Rectal smooth muscle tissue (tissue), 1 donor: ENCODE data around the gene ARL2BP.
"Not testable (repeated sequence)": the region's sequence is repeated elsewhere in the genome, so short reads cannot be mapped to it uniquely, and the experiment has no call there.

Experiments used
- H3K27ac ChIP-seq: one replicate; pipeline ENCODE4 v1.7.0; 2013; ENCODE audit warnings: low read depth, low read length, inconsistent platforms
- H3K27me3 ChIP-seq: one replicate; pipeline ENCODE4 v1.7.0; 2013; ENCODE audit warnings: low read length; ENCODE audit not compliant: control insufficient read depth, insufficient read depth
- H3K36me3 ChIP-seq: one replicate; pipeline ENCODE4 v1.7.0; 2013; ENCODE audit warnings: low read length; ENCODE audit not compliant: control insufficient read depth, insufficient read depth
- H3K4me1 ChIP-seq: one replicate; pipeline ENCODE4 v1.7.0; 2013; ENCODE audit warnings: low read length; ENCODE audit not compliant: control insufficient read depth, insufficient read depth
- H3K4me3 ChIP-seq: one replicate; pipeline ENCODE4 v1.7.0; 2013; ENCODE audit warnings: low read length
- H3K9ac ChIP-seq: one replicate; pipeline ENCODE4 v1.7.0; 2013; ENCODE audit warnings: low read length

ARL2BP gene

GRCh38 chr16:57270221-57271062 is 25.4 kb downstream of the ARL2BP start:
- no peak overlapping the region for H3K27ac ChIP-seq
- no peaks in the 10 kb centered on the region for H3K4me1 ChIP-seq
- H3K27me3 ChIP-seq: no peaks in the 10 kb centered on the region
- H3K9ac ChIP-seq: no peak overlapping the region
- H3K36me3 ChIP-seq: no peaks in the 10 kb centered on the region
- no peak overlapping the region for H3K4me3 ChIP-seq

GRCh38 chr16:57271063-57271345 is 25.9 kb downstream of the ARL2BP start:
- H3K4me3 ChIP-seq: no peak overlapping the region
- no peak overlapping the region for H3K9ac ChIP-seq
- no peaks in the 10 kb centered on the region for H3K4me1 ChIP-seq
- H3K27ac ChIP-seq: no peak overlapping the region
- H3K27me3 ChIP-seq: no peaks in the 10 kb centered on the region
- H3K36me3 ChIP-seq: no peaks in the 10 kb centered on the region

GRCh38 chr16:57271867-57272495 is 26.9 kb downstream of the ARL2BP start:
- Histone ChIP-seq H3K4me1 (no peaks in the 10 kb centered on the region), H3K36me3 (no peaks in the 10 kb centered on the region), H3K9ac (no peak overlapping the region), H3K27ac (no peak overlapping the region), H3K4me3 (no peak overlapping the region), H3K27me3 (no peaks in the 10 kb centered on the region)

GRCh38 chr16:57273359-57273758 is 28.3 kb downstream of the ARL2BP start:
- no peaks in the 10 kb centered on the region for H3K36me3 ChIP-seq
- no peaks in the 10 kb centered on the region for H3K4me1 ChIP-seq
- no peak overlapping the region for H3K9ac ChIP-seq
- H3K27ac ChIP-seq: no peak overlapping the region
- H3K27me3 ChIP-seq: no peaks in the 10 kb centered on the region
- no peak overlapping the region for H3K4me3 ChIP-seq

- Histone ChIP-seq H3K27me3 (no peaks in the 10 kb centered on the region), H3K9ac (no peak overlapping the region), H3K27ac (no peak overlapping the region), H3K4me3 (no peak overlapping the region), H3K4me1 (no peaks in the 10 kb centered on the region), H3K36me3 (no peaks in the 10 kb centered on the region)
These were observed 28.8 kb downstream of the ARL2BP start for GRCh38 chr16:57273826-57274225.

- not testable (repeated sequence) for H3K4me1 ChIP-seq, H3K27me3 ChIP-seq, H3K36me3 ChIP-seq, H3K4me3 ChIP-seq, H3K27ac ChIP-seq, H3K9ac ChIP-seq
These were observed 30.9 kb downstream of the ARL2BP start for GRCh38 chr16:57275946-57276345.

GRCh38 chr16:57276596-57276995 is 31.5 kb downstream of the ARL2BP start:
- H3K27ac ChIP-seq: no peak overlapping the region
- no peak overlapping the region for H3K9ac ChIP-seq
- no peaks in the 10 kb centered on the region for H3K36me3 ChIP-seq
- H3K4me1 ChIP-seq: no peaks in the 10 kb centered on the region
- no peak overlapping the region for H3K4me3 ChIP-seq
- H3K27me3 ChIP-seq: no peaks in the 10 kb centered on the region

- Histone ChIP-seq H3K27ac (no peak overlapping the region), H3K27me3 (no peaks in the 10 kb centered on the region), H3K9ac (no peak overlapping the region), H3K4me3 (no peak overlapping the region), H3K4me1 (no peaks in the 10 kb centered on the region), H3K36me3 (no peaks in the 10 kb centered on the region)
These were observed 32.5 kb downstream of the ARL2BP start for GRCh38 chr16:57277586-57277985.

GRCh38 chr16:57278494-57278893 is 33.4 kb downstream of the ARL2BP start:
- peaks cover under 1% of the 10 kb centered on the region for H3K27me3 ChIP-seq
- no peaks in the 10 kb centered on the region for H3K36me3 ChIP-seq
- no peak overlapping the region for H3K27ac ChIP-seq
- no peaks in the 10 kb centered on the region for H3K4me1 ChIP-seq
- no peak overlapping the region for H3K9ac ChIP-seq
- H3K4me3 ChIP-seq: no peak overlapping the region

- Histone ChIP-seq H3K27ac (no peak overlapping the region), H3K4me3 (no peak overlapping the region), H3K9ac (no peak overlapping the region), H3K36me3 (no peaks in the 10 kb centered on the region), H3K4me1 (no peaks in the 10 kb centered on the region), H3K27me3 (peaks cover 9% of the 10 kb centered on the region)
These were observed 35.0 kb downstream of the ARL2BP start for GRCh38 chr16:57279780-57280638.

GRCh38 chr16:57281791-57282190 is 36.7 kb downstream of the ARL2BP start:
- Histone ChIP-seq H3K36me3 (no peaks in the 10 kb centered on the region), H3K27me3 (peaks cover 9% of the 10 kb centered on the region), H3K4me1 (no peaks in the 10 kb centered on the region), H3K27ac (no peak overlapping the region), H3K9ac (no peak overlapping the region), H3K4me3 (no peak overlapping the region)

- Histone ChIP-seq H3K27me3 (peaks cover 9% of the 10 kb centered on the region), H3K4me3 (no peak overlapping the region), H3K36me3 (no peaks in the 10 kb centered on the region), H3K9ac (no peak overlapping the region), H3K27ac (no peak overlapping the region), H3K4me1 (no peaks in the 10 kb centered on the region)
These were observed 37.6 kb downstream of the ARL2BP start for GRCh38 chr16:57282510-57283213.
